Stimulated activated naive CD8-positive, alpha-beta T cell treated with anti-CD3 and anti-CD28 coated beads, Interleukin-15, Interleukin-2, amounts not matched to agents 100 ng/mL and 50 ng/mL, for 24 hours (primary cell): ENCODE results near the gene CBX1.

ENCODE experiments used
- H3K27ac Mint-ChIP-seq: one replicate; pipeline ENCODE4 v1.8.0; 2021; ENCODE audit warnings: mild to moderate bottlenecking, mixed read lengths
- H3K27me3 Mint-ChIP-seq: one replicate; pipeline ENCODE4 v1.8.0; 2021; ENCODE audit warnings: mixed read lengths
- H3K36me3 Mint-ChIP-seq: one replicate; pipeline ENCODE4 v1.8.0; 2021; ENCODE audit warnings: low read depth, mixed read lengths
- H3K4me1 Mint-ChIP-seq: one replicate; pipeline ENCODE4 v1.8.0; 2021; ENCODE audit warnings: low read depth, mixed read lengths
- H3K4me3 Mint-ChIP-seq: one replicate; pipeline ENCODE4 v1.8.0; 2021; ENCODE audit warnings: mild to moderate bottlenecking, mixed read lengths
- H3K9me3 Mint-ChIP-seq: one replicate; pipeline ENCODE4 v1.8.0; 2021; ENCODE audit warnings: mixed read lengths

CBX1 gene

DNA sequence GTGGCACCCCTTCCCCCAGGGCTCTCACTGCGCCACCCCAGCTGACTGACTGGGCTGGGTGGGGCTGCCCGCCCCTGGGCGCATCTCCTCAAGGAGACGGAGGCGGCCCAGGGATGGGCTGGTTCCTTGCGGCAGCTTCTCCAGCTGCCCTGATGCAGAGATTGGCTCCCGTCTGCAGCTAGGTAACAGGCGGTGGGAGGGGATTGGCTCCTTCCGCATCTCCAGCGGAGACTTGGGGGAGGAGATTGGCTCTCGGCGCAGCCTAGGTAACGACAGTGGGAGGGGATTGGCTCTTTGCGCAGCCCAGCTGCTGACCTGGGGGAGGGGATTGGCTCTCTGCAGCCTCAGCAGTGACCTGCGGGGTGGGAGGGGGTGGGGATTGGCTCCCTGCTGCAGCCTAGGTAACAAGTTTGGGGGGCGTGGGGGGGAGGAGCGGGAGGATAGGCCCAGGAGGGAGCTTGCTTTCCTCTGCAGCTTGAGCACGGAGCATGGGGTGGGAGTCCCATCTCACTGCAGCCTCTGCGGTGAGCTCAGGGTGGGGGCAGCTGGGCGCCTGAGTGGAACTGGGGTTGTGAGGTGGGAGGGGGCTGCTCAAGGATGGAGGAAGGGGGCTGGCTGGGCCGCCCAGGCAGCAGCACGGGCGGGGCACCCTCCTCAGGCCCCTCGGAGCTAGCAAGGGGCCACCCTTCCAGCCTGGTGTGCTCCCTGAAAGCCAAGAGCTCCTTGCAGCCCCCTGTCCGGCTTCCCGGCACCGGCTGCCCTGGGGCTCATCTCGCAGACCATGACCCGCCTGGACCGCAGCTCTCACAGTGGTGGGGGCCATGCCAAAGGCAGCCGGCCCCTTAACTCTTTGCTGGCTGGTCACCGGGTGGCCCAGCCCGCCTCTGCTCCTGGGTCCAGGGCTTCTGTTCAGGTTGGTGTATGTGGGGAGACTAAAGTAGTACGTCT lies 46.8 kb downstream of the CBX1 start:
- H3K27ac Mint-ChIP-seq: peak overlapping the region; percentile 98
- peaks cover 72% of the 10 kb centered on the region for H3K4me1 Mint-ChIP-seq
- peak overlapping the region; percentile 66 for H3K4me3 Mint-ChIP-seq
- H3K9me3 Mint-ChIP-seq: no peaks in the 10 kb centered on the region
- peaks cover 75% of the 10 kb centered on the region for H3K36me3 Mint-ChIP-seq
- H3K27me3 Mint-ChIP-seq: no peaks in the 10 kb centered on the region

DNA sequence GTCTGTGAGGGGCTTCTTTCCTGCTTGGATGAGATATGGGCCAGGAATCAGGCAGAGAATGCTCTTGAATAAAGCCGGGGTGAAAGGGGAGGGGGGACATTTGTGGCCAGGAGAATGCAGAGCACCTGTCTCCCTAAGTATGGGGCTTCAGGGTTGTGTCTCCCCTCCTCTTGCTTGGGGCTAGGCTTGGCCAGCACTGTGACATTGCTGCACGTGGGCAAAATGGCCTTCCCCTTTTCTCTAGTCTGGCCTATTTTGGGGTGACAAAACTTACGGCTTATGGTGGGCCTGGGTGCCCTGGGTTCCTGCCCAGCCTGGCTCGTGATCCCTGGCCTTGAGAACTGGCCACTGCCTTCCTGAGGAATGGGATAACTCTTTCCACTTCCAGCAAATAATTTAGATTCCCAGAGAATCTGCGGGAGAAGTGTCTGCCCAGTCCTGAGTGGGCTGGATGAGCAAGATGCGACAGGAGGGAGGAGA lies 47.5 kb downstream of the CBX1 start:
- H3K27me3 Mint-ChIP-seq: no peaks in the 10 kb centered on the region
- no peaks in the 10 kb centered on the region for H3K9me3 Mint-ChIP-seq
- peak overlapping the region; percentile 68 for H3K27ac Mint-ChIP-seq
- peaks cover 75% of the 10 kb centered on the region for H3K4me1 Mint-ChIP-seq
- peak overlapping the region; percentile 47 for H3K4me3 Mint-ChIP-seq
- peaks cover 69% of the 10 kb centered on the region for H3K36me3 Mint-ChIP-seq

DNA sequence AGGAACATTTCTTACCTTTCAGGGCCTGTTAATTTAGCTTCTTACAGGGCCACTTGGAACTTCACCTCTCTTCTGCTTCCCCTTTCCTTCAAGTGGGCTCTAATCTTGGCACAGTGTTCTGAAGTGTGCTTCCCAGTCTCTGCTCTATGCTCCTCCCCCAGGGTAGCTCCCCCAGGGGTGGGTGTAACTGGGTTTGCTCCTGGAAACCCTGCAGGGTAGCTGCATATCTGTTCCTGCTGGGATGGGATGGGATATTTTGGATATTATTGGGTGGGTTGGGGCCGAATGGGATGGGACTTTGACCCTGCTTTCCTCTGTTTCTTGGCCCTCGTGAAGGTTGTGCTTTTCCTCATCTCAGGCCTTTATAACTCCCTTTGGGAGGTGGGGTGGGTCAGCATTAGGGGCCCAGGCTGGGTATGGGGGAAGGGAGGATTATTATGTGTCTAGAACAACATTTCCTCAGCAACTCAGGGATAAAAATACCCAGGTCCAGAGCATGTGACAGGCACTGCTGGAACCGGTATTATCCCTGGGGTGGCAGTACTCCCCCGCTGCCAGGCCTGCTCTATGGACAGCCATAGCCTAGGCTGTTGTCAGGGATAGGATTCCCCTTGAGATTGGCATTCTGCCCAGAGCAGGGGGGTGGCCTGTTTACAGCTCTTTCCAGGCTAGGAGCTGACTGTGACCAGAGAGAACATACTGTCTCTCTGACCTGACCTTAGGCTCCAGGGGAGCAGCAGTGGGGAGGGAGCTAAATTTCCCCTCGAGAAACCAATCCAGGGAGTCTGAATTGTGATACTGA lies 48.1 kb downstream of the CBX1 start:
- H3K36me3 Mint-ChIP-seq: peaks cover 63% of the 10 kb centered on the region
- peak overlapping the region; percentile 68 for H3K27ac Mint-ChIP-seq
- H3K27me3 Mint-ChIP-seq: no peaks in the 10 kb centered on the region
- H3K9me3 Mint-ChIP-seq: no peaks in the 10 kb centered on the region
- H3K4me1 Mint-ChIP-seq: peaks cover 76% of the 10 kb centered on the region
- peak overlapping the region; percentile 62 for H3K4me3 Mint-ChIP-seq

DNA sequence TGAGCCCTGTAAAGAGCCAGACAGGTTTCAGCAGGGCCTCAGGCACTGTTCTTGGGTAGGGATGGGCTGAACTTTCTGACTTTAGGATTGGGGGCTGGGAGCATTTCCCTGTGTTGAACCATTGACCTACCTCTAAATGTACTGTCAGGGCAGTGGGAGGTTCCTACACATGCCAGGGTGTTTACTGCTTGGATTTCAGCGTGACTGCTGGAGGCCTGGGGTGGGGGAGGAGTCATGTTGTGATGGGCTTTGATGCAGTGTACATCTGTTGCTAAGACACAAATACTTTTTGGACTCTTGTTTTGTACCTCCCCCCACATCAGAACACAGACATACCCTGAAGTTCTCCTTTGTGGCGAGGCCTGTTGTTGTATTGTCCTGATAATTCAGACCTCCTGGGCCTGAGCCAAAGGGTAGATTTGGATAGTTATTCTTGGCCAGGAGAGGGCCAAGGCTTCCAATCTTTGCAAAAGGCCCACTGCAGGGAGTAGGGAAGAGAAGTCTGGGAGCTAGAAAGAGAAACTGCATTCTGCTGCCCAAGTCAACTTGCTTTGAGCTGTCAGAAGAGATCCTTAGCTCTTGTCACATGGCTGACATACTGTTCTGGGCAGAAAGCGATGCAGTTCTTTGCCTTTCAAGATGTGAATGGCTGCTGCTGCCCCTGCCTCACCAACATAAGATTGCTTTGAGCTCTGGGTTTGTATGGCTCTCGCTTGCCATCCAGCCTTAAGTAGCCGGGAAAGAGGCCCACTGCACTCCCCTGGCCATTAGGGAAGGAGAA lies 49.4 kb downstream of the CBX1 start:
- Mint-ChIP-seq H3K4me3 (peak overlapping the region; percentile 56), H3K36me3 (peaks cover 52% of the 10 kb centered on the region), H3K9me3 (no peaks in the 10 kb centered on the region), H3K27me3 (no peaks in the 10 kb centered on the region), H3K27ac (peak overlapping the region; percentile 5), H3K4me1 (peaks cover 72% of the 10 kb centered on the region)

DNA sequence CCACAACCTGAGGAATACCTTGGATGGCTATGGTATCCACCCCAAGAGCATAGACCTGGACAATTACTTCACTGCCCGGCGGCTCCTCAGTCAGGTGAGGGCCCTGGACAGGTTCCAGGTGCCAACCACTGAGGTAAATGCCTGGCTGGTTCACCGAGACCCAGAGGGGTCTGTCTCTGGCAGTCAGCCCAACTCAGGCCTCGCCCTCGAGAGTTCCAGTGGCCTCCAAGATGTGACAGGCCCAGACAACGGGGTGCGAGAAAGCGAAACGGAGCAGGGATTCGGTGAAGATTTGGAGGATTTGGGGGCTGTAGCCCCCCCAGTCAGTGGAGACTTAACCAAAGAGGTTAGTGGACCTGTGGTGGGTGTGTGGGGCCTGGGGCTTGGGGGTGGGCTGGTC lies 50.0 kb downstream of the CBX1 start:
- Mint-ChIP-seq H3K4me3 (peak overlapping the region; percentile 56), H3K27ac (no peak overlapping the region), H3K36me3 (peaks cover 52% of the 10 kb centered on the region), H3K4me1 (peaks cover 73% of the 10 kb centered on the region), H3K9me3 (no peaks in the 10 kb centered on the region), H3K27me3 (no peaks in the 10 kb centered on the region)

DNA sequence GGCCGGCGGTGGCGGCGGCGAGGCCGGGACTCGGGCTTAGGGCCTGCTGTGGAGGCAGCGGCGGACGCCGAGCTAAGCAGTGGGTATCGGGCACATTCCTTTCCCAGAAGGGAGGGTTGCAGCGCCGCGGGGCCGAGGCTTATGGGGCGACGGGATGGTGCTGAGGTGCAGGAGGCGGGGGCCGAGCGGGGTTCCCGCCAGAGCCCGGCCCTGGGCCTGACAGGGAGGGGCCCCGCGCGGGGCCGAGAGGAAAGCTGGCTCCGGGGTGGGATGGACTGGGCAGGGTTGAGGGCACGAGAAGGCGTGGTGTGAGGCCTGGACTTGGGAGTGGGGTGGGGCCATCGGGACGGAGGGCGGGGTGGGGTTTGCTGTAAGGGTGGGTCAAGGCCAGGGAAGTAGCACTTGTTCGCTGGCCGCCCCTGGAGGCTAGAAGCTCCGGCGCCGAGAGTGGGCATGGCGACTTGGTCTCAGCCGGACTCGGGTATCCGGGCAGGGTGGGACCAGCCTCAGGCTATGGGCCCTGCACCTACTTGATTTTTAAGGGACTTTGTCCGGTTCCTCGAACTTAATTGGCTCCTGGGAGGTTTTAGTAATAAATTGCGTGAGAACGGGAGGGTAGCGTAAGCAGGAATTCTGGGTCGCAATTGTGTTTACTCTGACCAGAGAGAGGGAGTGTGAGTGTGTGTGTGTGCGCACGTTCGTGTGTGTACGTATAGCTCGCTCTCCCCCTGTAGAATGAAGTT lies 52.7 kb downstream of the CBX1 start:
- Mint-ChIP-seq H3K27me3 (no peaks in the 10 kb centered on the region), H3K4me1 (peaks cover 59% of the 10 kb centered on the region), H3K27ac (peak overlapping the region; percentile 99), H3K4me3 (peak overlapping the region; percentile 98), H3K36me3 (peaks cover 46% of the 10 kb centered on the region), H3K9me3 (no peaks in the 10 kb centered on the region)

DNA sequence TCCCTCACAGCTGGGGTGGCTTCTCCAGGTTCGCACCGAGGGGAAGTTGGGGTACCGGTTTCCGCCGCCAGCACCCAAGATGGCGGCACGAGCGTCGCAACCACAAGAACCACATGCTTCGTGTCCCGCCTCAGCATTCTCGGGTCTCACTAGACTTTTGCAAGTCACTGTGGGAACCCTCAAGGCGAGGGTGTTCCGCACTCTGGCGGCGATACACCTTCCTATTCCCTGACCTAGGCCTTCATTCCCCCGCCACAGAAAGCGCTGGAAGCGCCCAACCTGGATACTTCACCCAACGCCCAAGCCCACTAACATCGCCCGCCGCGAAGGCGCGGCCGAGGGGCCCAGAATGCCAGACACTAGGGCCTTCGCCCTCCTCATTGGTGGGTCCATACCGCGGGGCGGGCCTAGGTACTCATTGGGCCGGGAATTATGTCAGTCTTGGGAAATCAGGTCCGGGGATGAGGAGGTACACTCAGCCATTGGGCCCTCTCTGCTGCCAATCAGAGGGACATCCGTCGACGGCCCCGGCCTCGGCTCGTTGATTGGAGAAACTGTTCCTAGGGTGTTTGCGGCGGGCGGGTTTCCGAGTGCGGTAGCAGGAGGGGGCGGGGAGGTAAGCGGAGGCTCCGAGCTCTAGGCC lies 53.4 kb downstream of the CBX1 start, which contains the start of gene NFE2L1:
Gene NFE2L1, plus strand, starts transcription at position 619 of the 643 bp plus-strand sequence. CDS start 2,760 bp downstream, outside the sequence.
- Mint-ChIP-seq H3K4me3 (peak within 1 kb of the TSS; percentile 98), H3K4me1 (peaks cover 52% of the 10 kb centered on the region), H3K36me3 (peaks cover 44% of the 10 kb centered on the region), H3K9me3 (no peaks in the 10 kb centered on the region), H3K27me3 (no peaks in the 10 kb centered on the region), H3K27ac (peak within 1 kb of the TSS; percentile 99)

DNA sequence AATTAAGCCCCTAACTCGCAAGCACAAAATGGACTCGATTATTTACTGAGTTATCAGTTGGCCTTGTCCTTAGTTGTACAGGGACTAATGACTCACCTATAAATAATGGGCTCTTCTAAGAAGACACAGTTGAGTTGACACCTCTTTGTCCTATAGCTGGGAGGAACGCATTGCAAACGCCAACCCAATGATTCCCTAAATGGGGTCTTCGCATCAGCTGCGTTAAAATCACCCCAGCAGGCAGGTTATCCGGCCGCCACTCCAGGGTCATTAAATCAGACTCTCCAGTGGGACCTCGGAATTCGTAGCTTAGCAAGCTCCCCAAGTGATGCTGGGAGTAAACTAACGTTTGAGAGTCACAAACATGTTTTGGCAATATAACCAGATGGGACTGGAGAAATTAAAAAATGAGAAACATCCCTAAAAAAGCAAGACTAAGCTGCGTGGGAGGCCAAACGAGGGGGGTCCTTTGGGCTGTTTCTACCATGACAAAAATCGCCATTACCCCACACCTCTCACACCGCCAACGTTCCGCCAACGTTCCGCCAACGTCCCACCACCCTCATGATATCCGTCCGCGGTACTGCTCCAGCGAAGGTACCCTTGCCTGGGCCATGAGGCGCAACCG lies 54.1 kb downstream of the CBX1 start:
- Mint-ChIP-seq H3K36me3 (peaks cover 39% of the 10 kb centered on the region), H3K9me3 (no peaks in the 10 kb centered on the region), H3K27ac (peak overlapping the region; percentile 99), H3K4me3 (peak overlapping the region; percentile 98), H3K27me3 (no peaks in the 10 kb centered on the region), H3K4me1 (peaks cover 45% of the 10 kb centered on the region)

DNA sequence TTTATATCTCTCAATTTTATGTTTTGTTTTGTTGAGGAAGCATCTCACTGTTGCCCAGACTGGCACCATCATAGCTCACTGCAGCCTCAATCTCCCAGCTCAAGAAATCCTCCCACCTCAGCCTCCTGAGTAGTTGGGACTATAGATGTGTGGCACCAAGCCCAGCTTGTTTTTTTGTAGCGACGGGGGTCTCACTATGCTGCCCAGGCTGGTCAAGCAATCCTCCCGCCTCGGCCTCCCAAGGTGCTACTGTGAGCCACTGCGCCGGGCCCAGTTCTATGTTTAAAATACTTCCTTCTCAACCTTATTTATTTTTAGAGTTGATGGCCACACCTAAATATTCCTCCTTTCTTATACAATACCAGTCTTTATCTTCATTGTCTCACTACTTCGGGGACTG lies 55.0 kb downstream of the CBX1 start:
- H3K27ac Mint-ChIP-seq: peak overlapping the region; percentile 99

DNA sequence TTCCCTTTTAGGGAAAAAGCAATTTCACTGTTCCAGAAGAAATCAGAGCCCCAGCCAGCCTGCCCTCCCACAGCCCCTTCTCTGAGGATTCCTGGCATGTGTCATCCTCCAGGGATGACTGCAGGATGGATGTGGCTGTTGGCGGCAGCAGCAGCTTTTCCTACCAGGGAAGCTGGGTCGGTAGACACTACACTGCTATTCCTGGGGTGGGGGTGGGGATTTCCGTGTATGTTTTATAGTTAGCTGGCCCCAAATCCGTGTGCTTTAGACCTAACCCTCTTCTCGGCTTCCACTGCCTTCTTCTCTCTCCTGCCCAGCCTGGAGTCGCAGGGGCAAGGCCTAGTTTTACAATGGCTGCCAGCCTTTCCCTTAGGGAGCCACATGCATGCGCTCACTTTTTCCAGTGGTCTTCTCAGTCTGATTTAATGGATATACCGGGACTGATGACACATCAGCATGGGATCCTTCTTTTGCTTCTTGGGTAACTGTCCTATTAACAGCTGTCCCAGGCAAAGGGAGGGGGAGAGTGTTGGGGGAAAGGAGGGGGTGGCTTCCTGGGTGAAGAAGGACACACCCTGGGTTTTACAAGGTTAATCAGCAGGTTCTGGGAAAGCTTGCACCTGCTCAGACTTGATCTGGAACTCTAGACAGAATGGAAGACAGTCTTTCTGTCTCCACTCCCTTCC lies 55.8 kb downstream of the CBX1 start:
- Mint-ChIP-seq H3K27ac (peak overlapping the region; percentile 31), H3K4me1 (peaks cover 29% of the 10 kb centered on the region), H3K27me3 (no peaks in the 10 kb centered on the region), H3K36me3 (peaks cover 21% of the 10 kb centered on the region), H3K9me3 (no peaks in the 10 kb centered on the region), H3K4me3 (peak overlapping the region; percentile 98)

More for the DNA sequence above, 55.0 kb downstream of the CBX1 start:
- Mint-ChIP-seq H3K4me3 (peak overlapping the region; percentile 98), H3K27me3 (no peaks in the 10 kb centered on the region), H3K9me3 (no peaks in the 10 kb centered on the region), H3K4me1 (peaks cover 36% of the 10 kb centered on the region), H3K36me3 (peaks cover 29% of the 10 kb centered on the region)

DNA sequence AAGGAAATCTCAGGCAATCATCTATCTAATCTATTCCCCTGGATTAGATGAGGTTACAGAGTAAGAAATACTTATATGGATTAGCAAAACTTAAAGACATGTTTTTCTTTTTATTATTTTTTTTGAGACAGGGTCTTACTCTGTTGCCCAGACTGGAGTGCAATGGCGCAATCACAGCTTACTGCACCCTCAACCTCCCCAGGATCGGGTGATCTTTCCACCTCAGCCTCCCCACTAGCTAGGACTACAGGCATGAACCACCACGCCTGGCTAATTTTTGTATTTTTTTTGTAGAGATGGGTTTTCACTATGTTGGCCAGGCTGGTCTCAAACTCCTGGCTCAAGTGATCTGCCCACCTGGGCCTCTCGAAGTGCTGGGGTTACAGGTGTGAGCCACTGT lies 56.4 kb downstream of the CBX1 start:
- H3K4me3 Mint-ChIP-seq: no peak overlapping the region
- no peaks in the 10 kb centered on the region for H3K9me3 Mint-ChIP-seq
- H3K27me3 Mint-ChIP-seq: no peaks in the 10 kb centered on the region
- no peak overlapping the region for H3K27ac Mint-ChIP-seq
- H3K36me3 Mint-ChIP-seq: peaks cover 17% of the 10 kb centered on the region
- H3K4me1 Mint-ChIP-seq: peaks cover 23% of the 10 kb centered on the region

DNA sequence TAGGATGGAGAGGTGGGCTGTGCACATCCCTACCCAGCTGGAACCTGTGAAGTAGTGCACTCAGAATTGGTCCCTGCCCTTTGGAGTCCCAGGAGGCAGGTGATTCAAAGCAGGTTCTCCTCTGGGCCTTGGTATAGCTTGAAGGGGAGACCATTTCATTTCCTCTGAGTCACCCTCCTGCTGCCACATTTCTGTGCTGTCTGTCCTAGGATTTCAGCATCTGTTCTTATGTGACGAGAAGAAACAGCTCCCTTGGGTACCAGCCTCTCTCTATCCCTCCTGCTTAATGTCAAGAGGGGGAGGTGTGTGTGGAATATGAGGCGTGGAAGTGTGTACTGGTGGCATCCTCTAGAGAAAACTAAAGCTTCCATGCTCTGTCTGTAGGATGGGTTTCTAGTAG lies 58.1 kb downstream of the CBX1 start:
- Mint-ChIP-seq H3K4me3 (no peak overlapping the region), H3K27ac (no peak overlapping the region), H3K9me3 (no peaks in the 10 kb centered on the region), H3K27me3 (peaks cover 12% of the 10 kb centered on the region), H3K36me3 (peaks cover 13% of the 10 kb centered on the region), H3K4me1 (peaks cover 21% of the 10 kb centered on the region)

DNA sequence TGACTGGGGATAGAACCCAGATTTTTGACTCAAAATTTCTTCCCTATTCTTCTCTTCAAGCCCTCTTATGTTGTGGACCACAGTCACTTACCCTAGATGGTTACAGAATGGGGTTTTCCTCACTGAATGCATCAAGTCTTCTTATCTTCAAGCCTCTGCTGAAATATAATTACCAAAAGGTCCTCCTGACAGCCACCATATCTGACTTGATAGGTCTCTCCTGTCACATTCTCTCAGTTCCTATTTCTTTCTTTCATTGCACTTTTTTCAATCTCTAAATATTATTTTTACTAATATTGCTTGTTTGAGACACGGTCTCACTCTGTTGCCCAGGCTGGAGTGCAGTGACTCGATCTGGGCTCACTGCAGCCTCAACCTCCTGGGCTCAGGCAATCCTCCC lies 62.6 kb downstream of the CBX1 start:
- H3K9me3 Mint-ChIP-seq: no peaks in the 10 kb centered on the region
- peaks cover 10% of the 10 kb centered on the region for H3K4me1 Mint-ChIP-seq
- peaks cover 25% of the 10 kb centered on the region for H3K27me3 Mint-ChIP-seq
- peak overlapping the region; percentile 84 for H3K4me3 Mint-ChIP-seq
- H3K27ac Mint-ChIP-seq: no peak overlapping the region
- no peaks in the 10 kb centered on the region for H3K36me3 Mint-ChIP-seq
